ENCODE data around the gene SIL1. TPM values are rescaled to one million over a fixed set of nuclear protein-coding genes. Genes with fewer than 3 reads are reported as not detected.

The SIL1 gene
- total and polyA plus RNA-seq, 2 of the 8 experiments (the other 6 are each of a cell fraction or from before 2014, with no cell fraction given): 8.3 to 12.8 TPM

- TF ChIP-seq CTCF (IDR thresholded peaks at IDR 0.05; ENCODE audit: control extremely low read depth in 1 of 3, insufficient read depth in 1 of 3, low read depth in 1 of 3, low read length in 3 of 3): no peak
- no peak for TF ChIP-seq BCL11A (IDR thresholded peaks at IDR 0.05; ENCODE audit: low read depth in 2 of 2, low read length in 2 of 2)
- no peak for TF ChIP-seq NANOG (IDR thresholded peaks at IDR 0.05; ENCODE audit: insufficient read depth, low read depth, low read length, poor library complexity, severe bottlenecking)
Observed at GRCh38 chr5:139064613-139065012, 133.6 kb downstream of the SIL1 start (continued).
